ENCODE data around the gene TRAPPC3. TPM values are rescaled to one million over a fixed set of nuclear protein-coding genes. Genes with fewer than 3 reads are reported as not detected.

TRAPPC3 gene
- total and polyA plus RNA-seq, 9 of the 15 experiments (the other 6 are each of a cell fraction or from before 2014, with no cell fraction given) = 20.6 to 141 (median 112) TPM

DNA sequence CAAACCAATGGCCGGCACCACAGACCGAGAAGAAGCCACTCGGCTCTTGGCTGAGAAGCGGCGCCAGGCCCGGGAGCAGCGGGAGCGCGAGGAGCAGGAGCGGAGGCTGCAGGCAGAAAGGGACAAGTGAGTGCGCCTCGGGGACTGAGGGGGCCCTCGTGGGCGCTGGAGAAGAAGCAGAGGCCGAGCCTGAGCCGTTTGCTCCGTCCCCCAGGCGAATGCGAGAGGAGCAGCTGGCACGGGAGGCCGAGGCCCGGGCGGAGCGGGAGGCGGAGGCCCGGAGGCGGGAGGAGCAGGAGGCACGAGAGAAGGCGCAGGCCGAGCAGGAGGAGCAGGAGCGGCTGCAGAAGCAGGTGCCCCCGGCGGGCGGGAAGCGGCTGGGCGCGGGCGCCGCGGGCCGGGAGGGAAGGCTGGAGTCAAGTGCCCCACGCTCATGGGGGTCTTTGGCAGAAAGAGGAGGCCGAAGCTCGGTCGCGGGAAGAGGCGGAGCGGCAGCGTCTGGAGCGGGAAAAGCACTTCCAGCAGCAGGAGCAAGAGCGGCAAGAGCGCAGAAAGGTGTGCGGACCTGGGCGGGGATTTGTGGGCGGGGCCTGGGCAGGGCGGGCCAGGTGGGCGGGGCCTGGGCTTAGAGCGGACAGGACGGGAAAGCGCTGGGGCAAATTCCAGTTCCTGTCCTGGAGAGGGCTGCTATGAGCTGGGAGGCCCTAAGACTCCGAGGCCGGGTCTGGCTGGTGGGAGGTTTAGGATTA, 29.4 kb upstream of the TRAPPC3 start (continued):
- TF ChIP-seq, protein P1, sequence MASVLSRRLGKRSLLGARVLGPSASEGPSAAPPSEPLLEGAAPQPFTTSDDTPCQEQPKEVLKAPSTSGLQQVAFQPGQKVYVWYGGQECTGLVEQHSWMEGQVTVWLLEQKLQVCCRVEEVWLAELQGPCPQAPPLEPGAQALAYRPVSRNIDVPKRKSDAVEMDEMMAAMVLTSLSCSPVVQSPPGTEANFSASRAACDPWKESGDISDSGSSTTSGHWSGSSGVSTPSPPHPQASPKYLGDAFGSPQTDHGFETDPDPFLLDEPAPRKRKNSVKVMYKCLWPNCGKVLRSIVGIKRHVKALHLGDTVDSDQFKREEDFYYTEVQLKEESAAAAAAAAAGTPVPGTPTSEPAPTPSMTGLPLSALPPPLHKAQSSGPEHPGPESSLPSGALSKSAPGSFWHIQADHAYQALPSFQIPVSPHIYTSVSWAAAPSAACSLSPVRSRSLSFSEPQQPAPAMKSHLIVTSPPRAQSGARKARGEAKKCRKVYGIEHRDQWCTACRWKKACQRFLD (CRISPR knock-in tag; IDR thresholded peaks at IDR 0.05) = no peak
- TF ChIP-seq HMG20B (CRISPR knock-in tag; IDR thresholded peaks at IDR 0.05) = no peak
- TF ChIP-seq, protein P2, sequence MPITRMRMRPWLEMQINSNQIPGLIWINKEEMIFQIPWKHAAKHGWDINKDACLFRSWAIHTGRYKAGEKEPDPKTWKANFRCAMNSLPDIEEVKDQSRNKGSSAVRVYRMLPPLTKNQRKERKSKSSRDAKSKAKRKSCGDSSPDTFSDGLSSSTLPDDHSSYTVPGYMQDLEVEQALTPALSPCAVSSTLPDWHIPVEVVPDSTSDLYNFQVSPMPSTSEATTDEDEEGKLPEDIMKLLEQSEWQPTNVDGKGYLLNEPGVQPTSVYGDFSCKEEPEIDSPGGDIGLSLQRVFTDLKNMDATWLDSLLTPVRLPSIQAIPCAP (CRISPR knock-in tag; IDR thresholded peaks at IDR 0.05; ENCODE audit: borderline replicate concordance) = no peak
- TF ChIP-seq, protein P3, sequence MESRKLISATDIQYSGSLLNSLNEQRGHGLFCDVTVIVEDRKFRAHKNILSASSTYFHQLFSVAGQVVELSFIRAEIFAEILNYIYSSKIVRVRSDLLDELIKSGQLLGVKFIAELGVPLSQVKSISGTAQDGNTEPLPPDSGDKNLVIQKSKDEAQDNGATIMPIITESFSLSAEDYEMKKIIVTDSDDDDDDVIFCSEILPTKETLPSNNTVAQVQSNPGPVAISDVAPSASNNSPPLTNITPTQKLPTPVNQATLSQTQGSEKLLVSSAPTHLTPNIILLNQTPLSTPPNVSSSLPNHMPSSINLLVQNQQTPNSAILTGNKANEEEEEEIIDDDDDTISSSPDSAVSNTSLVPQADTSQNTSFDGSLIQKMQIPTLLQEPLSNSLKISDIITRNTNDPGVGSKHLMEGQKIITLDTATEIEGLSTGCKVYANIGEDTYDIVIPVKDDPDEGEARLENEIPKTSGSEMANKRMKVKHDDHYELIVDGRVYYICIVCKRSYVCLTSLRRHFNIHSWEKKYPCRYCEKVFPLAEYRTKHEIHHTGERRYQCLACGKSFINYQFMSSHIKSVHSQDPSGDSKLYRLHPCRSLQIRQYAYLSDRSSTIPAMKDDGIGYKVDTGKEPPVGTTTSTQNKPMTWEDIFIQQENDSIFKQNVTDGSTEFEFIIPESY (CRISPR knock-in tag; IDR thresholded peaks at IDR 0.05) = peak; percentile 94
- no peak for TF ChIP-seq CBX5 (IDR thresholded peaks at IDR 0.05; ENCODE audit: borderline replicate concordance, low read depth)
- TF ChIP-seq, protein P4, sequence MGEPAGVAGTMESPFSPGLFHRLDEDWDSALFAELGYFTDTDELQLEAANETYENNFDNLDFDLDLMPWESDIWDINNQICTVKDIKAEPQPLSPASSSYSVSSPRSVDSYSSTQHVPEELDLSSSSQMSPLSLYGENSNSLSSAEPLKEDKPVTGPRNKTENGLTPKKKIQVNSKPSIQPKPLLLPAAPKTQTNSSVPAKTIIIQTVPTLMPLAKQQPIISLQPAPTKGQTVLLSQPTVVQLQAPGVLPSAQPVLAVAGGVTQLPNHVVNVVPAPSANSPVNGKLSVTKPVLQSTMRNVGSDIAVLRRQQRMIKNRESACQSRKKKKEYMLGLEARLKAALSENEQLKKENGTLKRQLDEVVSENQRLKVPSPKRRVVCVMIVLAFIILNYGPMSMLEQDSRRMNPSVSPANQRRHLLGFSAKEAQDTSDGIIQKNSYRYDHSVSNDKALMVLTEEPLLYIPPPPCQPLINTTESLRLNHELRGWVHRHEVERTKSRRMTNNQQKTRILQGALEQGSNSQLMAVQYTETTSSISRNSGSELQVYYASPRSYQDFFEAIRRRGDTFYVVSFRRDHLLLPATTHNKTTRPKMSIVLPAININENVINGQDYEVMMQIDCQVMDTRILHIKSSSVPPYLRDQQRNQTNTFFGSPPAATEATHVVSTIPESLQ (CRISPR knock-in tag; IDR thresholded peaks at IDR 0.05) = no peak
- TF ChIP-seq ZZZ3 (IDR thresholded peaks at IDR 0.05) = no peak
- TF ChIP-seq ZNF24 (IDR thresholded peaks at IDR 0.05) = no peak
- TF ChIP-seq, protein P5, sequence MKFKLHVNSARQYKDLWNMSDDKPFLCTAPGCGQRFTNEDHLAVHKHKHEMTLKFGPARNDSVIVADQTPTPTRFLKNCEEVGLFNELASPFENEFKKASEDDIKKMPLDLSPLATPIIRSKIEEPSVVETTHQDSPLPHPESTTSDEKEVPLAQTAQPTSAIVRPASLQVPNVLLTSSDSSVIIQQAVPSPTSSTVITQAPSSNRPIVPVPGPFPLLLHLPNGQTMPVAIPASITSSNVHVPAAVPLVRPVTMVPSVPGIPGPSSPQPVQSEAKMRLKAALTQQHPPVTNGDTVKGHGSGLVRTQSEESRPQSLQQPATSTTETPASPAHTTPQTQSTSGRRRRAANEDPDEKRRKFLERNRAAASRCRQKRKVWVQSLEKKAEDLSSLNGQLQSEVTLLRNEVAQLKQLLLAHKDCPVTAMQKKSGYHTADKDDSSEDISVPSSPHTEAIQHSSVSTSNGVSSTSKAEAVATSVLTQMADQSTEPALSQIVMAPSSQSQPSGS (CRISPR knock-in tag; IDR thresholded peaks at IDR 0.05) = no peak
- TF ChIP-seq, protein P6, sequence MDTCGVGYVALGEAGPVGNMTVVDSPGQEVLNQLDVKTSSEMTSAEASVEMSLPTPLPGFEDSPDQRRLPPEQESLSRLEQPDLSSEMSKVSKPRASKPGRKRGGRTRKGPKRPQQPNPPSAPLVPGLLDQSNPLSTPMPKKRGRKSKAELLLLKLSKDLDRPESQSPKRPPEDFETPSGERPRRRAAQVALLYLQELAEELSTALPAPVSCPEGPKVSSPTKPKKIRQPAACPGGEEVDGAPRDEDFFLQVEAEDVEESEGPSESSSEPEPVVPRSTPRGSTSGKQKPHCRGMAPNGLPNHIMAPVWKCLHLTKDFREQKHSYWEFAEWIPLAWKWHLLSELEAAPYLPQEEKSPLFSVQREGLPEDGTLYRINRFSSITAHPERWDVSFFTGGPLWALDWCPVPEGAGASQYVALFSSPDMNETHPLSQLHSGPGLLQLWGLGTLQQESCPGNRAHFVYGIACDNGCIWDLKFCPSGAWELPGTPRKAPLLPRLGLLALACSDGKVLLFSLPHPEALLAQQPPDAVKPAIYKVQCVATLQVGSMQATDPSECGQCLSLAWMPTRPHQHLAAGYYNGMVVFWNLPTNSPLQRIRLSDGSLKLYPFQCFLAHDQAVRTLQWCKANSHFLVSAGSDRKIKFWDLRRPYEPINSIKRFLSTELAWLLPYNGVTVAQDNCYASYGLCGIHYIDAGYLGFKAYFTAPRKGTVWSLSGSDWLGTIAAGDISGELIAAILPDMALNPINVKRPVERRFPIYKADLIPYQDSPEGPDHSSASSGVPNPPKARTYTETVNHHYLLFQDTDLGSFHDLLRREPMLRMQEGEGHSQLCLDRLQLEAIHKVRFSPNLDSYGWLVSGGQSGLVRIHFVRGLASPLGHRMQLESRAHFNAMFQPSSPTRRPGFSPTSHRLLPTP (IDR thresholded peaks at IDR 0.05; ENCODE audit: borderline replicate concordance, extremely low read depth, insufficient read length) = no peak
- no peak for TF ChIP-seq BRF1 (IDR thresholded peaks at IDR 0.05; ENCODE audit: borderline replicate concordance, extremely low read depth, insufficient read length)
- TF ChIP-seq NR3C1 (CRISPR knock-in tag; IDR thresholded peaks at IDR 0.05) = no peak
- TF ChIP-seq, protein P7, sequence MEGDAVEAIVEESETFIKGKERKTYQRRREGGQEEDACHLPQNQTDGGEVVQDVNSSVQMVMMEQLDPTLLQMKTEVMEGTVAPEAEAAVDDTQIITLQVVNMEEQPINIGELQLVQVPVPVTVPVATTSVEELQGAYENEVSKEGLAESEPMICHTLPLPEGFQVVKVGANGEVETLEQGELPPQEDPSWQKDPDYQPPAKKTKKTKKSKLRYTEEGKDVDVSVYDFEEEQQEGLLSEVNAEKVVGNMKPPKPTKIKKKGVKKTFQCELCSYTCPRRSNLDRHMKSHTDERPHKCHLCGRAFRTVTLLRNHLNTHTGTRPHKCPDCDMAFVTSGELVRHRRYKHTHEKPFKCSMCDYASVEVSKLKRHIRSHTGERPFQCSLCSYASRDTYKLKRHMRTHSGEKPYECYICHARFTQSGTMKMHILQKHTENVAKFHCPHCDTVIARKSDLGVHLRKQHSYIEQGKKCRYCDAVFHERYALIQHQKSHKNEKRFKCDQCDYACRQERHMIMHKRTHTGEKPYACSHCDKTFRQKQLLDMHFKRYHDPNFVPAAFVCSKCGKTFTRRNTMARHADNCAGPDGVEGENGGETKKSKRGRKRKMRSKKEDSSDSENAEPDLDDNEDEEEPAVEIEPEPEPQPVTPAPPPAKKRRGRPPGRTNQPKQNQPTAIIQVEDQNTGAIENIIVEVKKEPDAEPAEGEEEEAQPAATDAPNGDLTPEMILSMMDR (IDR thresholded peaks at IDR 0.05 in 2 of 3, conservative IDR thresholded peaks at IDR 0.05 in 1 of 3; ENCODE audit: insufficient read depth in 2 of 3, low read depth in 1 of 3, low read length in 3 of 3) = no peak

Data from K562 (cell line).